Pancreas (tissue), 10 donors: ENCODE data around the gene SLC39A11. TPM values are rescaled to one million over a fixed set of nuclear protein-coding genes. Genes with fewer than 3 reads are reported as not detected.
A peak's percentile ranks its signal among the peaks of the same experiment; 100 is the strongest.

Experiments
- ATAC-seq, 4 donors: fragments of 200-7000 bp; cut with Tn5 transposase; one replicate each; pipeline versions ENCODE4 v1.8.0 to v1.9.1; 2020; ENCODE audit warnings: mild to moderate bottlenecking in 4 of 4, moderate library complexity in 4 of 4
- DNase-seq, 6 donors: peaks; one replicate each; pipeline ENCODE4 v3.0.0-alpha.2; 2020
- FAIRE-seq: peaks from 2 replicates; lab custom pipeline; 2012; peaks lifted over from hg19 to GRCh38; lab: Jason Lieb, UNC
- H3K27ac ChIP-seq, 4 donors: fragments of 200-600 bp; sonication (generic); 1 replicate in 3 of 4; 2 replicates in 1 of 4; pipeline versions ENCODE4 v1.5.0 to v1.8.0; 2020
- H3K27me3 ChIP-seq, 4 donors: fragments of 200-600 bp; one replicate each; pipeline ENCODE4 v1.8.0; 2021
- H3K36me3 ChIP-seq, 3 donors: fragments of 200-600 bp; sonication (generic) in 1 of 3; one replicate each; pipeline versions ENCODE4 v1.5.0 to v1.8.0; 2020 to 2021
- H3K4me1 ChIP-seq, 3 donors: fragments of 200-600 bp; one replicate each; pipeline ENCODE4 v1.8.0; 2021
- H3K4me3 ChIP-seq, 4 donors: fragments of 200-600 bp; sonication (generic) in 2 of 4; one replicate each; pipeline versions ENCODE4 v1.5.0 to v1.8.0; 2020 to 2021
- H3K9me3 ChIP-seq, 4 donors: fragments of 200-600 bp; one replicate each; pipeline ENCODE4 v1.8.0; 2021
- WGBS, 2 donors: extraction: QIAGEN DNeasy Blood & Tissue Kit; methylation state at CpG; one replicate each; pipeline ENCODE4 v1.1.7; 2013; 5-methylcytosine and 5-hydroxymethylcytosine counted together
- intact Hi-C, 3 donors: fragments of 100-400 bp; cut with DNase I; formaldehyde crosslinking; loops; one replicate each; pipeline versions ENCODE4 v1.11.1 to v1.14.2; 2022
- polyA plus RNA-seq, 2 donors: library from polyadenylated mRNA; stranded (reverse); fragments of 200-250 nt; gene quantifications; one replicate each; pipeline ENCODE4 v1.2.3, GENCODE V29; 2013
- total RNA-seq, 6 donors: library from RNA; stranded (reverse); fragmentation: NEBNext Ultra II Directional in 4 of 6; extraction: Animal tissue kit (Norgen Biotek cat#: 25700) in 4 of 6; gene quantifications; one replicate each; pipeline versions ENCODE4 v1.2.1 to v1.2.4, GENCODE V29; 2021 to 2023
- TF ChIP-seq, protein P1 (sequence below), 4 donors: fragments of 200-600 bp; sonication (generic) in 3 of 4; IDR thresholded peaks; one replicate each; pipeline versions ENCODE4 v1.5.0 to v1.8.0; 2021; ENCODE audit warnings: antibody characterized with exemption in 4 of 4
- donor health status: healthy with polysubstance abuse.
- donor health status: DM: no; HTN: no; CAD: no; lungs with moderate emphysema.
- donor health status: DM: no; HTN: no; CAD: no.
- donor health status: control.
- donor health status: control.
- donor health status: Bipolar disorder and iron deficiency.
- donor health status: DM: yes; HTN: yes; CAD: no.
- donor health status: DM: no; HTN: no; CAD: no.
- donor health status: DM: no; HTN: no; CAD: no.
- donor health status: DM: yes; HTN: yes; CAD: no.

SLC39A11 gene
- total and polyA plus RNA-seq, 8 donors, result 7.9 to 32.9 (median 19.9) TPM

GRCh38 chr17:72985882-72986720 is 106.4 kb downstream of the SLC39A11 start:
- Histone ChIP-seq H3K27ac (no peak overlapping the region), H3K4me1 (no peaks in the 10 kb centered on the region), H3K9me3 (no peaks in the 10 kb centered on the region), H3K27me3 (no peaks in the 10 kb centered on the region), H3K36me3 (no peaks in the 10 kb centered on the region), H3K4me3 (no peak overlapping the region)
- TF ChIP-seq, protein P1, sequence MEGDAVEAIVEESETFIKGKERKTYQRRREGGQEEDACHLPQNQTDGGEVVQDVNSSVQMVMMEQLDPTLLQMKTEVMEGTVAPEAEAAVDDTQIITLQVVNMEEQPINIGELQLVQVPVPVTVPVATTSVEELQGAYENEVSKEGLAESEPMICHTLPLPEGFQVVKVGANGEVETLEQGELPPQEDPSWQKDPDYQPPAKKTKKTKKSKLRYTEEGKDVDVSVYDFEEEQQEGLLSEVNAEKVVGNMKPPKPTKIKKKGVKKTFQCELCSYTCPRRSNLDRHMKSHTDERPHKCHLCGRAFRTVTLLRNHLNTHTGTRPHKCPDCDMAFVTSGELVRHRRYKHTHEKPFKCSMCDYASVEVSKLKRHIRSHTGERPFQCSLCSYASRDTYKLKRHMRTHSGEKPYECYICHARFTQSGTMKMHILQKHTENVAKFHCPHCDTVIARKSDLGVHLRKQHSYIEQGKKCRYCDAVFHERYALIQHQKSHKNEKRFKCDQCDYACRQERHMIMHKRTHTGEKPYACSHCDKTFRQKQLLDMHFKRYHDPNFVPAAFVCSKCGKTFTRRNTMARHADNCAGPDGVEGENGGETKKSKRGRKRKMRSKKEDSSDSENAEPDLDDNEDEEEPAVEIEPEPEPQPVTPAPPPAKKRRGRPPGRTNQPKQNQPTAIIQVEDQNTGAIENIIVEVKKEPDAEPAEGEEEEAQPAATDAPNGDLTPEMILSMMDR (IDR thresholded peaks at IDR 0.05), result peak; percentile 73 to 90 (median 82)
- DNase-seq (peak in 5 of 6 donors; percentile 62 to 76 (median 70)), ATAC-seq (peak; percentile 89 to 98 (median 94)), FAIRE-seq (no peak)
- intact Hi-C loops, result loop anchor here in 1 of 3 donors (10.0 kb wide), 1 partner anchor 179 kb away; the partner anchor contains the start of gene SSTR2
- 37% methylated on average over 11 of the region's 11 CpGs for WGBS, 2 donors

DNA sequence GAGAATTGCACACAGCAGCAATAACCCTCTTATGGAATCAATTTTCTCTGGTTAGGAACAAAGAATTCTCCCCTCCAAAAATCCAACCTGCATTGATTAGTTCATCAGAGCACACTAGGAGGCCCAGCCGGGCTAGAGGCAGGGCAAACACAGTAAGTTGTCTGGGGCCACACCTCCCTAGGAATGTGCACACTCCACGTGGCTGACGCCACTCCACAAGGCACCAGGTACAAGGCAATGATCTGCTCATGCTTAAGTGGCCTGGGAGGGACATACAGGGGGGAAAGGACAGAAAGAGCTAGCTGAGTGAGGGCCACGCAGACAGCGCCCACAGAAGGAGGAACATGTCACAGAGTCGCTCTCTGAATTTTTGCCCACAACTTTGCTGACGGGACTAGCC is 107.6 kb downstream of the SLC39A11 start:
- H3K4me1 ChIP-seq, result no peaks in the 10 kb centered on the region
- ATAC-seq (peak in 2 of 4 donors; percentile 23 to 40), FAIRE-seq (no peak), DNase-seq (no peak)
- TF ChIP-seq, protein P1 (IDR thresholded peaks at IDR 0.05), result no peak
- H3K27ac ChIP-seq, result no peak overlapping the region
- intact Hi-C loops, result loop anchor here in 1 of 3 donors (10.0 kb wide), 1 partner anchor 180 kb away; the partner anchor contains the start of gene SSTR2
- H3K27me3 ChIP-seq, result no peaks in the 10 kb centered on the region
- 68 to 76% methylated on average over 7 of the region's 7 CpGs for WGBS, 2 donors
- no peak overlapping the region for H3K4me3 ChIP-seq
- no peaks in the 10 kb centered on the region for H3K9me3 ChIP-seq
- H3K36me3 ChIP-seq, result no peaks in the 10 kb centered on the region

- H3K4me1 ChIP-seq, result no peaks in the 10 kb centered on the region
- FAIRE-seq (no peak), ATAC-seq (no peak), DNase-seq (no peak)
- no peak overlapping the region for H3K4me3 ChIP-seq
- TF ChIP-seq, protein P1 (IDR thresholded peaks at IDR 0.05), result no peak
- intact Hi-C loops, result loop anchor here in 1 of 3 donors (10.0 kb wide), 1 partner anchor 180 kb away; the partner anchor contains the start of gene SSTR2
- H3K27ac ChIP-seq, result no peak overlapping the region
- 71 to 80% methylated on average over 9 of the region's 9 CpGs for WGBS, 2 donors
- no peaks in the 10 kb centered on the region for H3K36me3 ChIP-seq
- H3K9me3 ChIP-seq, result no peaks in the 10 kb centered on the region
- H3K27me3 ChIP-seq, result no peaks in the 10 kb centered on the region
These were observed 108.2 kb downstream of the SLC39A11 start for GRCh38 chr17:72984145-72984925.

- no peak for DNase-seq
- ATAC-seq, result peak in 3 of 4 donors; percentile 43 to 55 (median 49)
- H3K9me3 ChIP-seq, result no peaks in the 10 kb centered on the region
- no peaks in the 10 kb centered on the region for H3K27me3 ChIP-seq
- WGBS, 2 donors, result 22 to 26% methylated on average over 3 of the region's 3 CpGs
- no peak overlapping the region for H3K27ac ChIP-seq
- intact Hi-C loops, result loop anchor here in 1 of 3 donors (10.0 kb wide), 1 partner anchor 182 kb away; the partner anchor contains the start of gene SSTR2
- TF ChIP-seq, protein P1 (IDR thresholded peaks at IDR 0.05), result no peak
- H3K36me3 ChIP-seq, result no peaks in the 10 kb centered on the region
- H3K4me3 ChIP-seq, result no peak overlapping the region
- H3K4me1 ChIP-seq, result peaks cover 0 to 4% (median 0%) of the 10 kb centered on the region in 3 donors
- FAIRE-seq, result no peak
These were observed 109.8 kb downstream of the SLC39A11 start for GRCh38 chr17:72982680-72983079.
